Testis (tissue), 3 donors: ENCODE results near the gene LAMA3. TPM values are rescaled to one million over a fixed set of nuclear protein-coding genes. Genes with fewer than 3 reads are reported as not detected.

Source experiments
- DNase-seq: peaks from one replicate; pipeline ENCODE4 v3.0.0-alpha.2; 2019
- H3K27ac ChIP-seq, 2 donors: fragments of 200-600 bp; sonication (generic); one replicate each; pipeline ENCODE4 v1.5.1; 2019
- H3K27me3 ChIP-seq: fragments of 200-600 bp; sonication (generic); one replicate; pipeline ENCODE4 v1.5.1; 2019
- H3K36me3 ChIP-seq: fragments of 200-600 bp; sonication (generic); one replicate; pipeline ENCODE4 v1.5.1; 2017; ENCODE audit warnings: low read depth; ENCODE audit errors: missing control alignments
- H3K4me1 ChIP-seq: fragments of 200-600 bp; sonication (generic); one replicate; pipeline ENCODE4 v1.5.1; 2019
- H3K4me3 ChIP-seq, 2 donors: fragments of 200-600 bp; sonication (generic); one replicate each; pipeline ENCODE4 v1.5.1; 2017 to 2019
- H3K9me3 ChIP-seq: fragments of 200-600 bp; sonication (generic); one replicate; pipeline ENCODE4 v1.5.1; 2017
- CTCF ChIP-seq, 3 experiments: fragments of 450-650 bp in 2 of 3; fragments of 200-600 bp in 1 of 3; sonication (generic) in 1 of 3; IDR thresholded peaks; one replicate each; pipeline ENCODE4 v1.5.1; 2016 to 2019; ENCODE audit warnings: antibody characterized with exemption in 3 of 3, mild to moderate bottlenecking in 2 of 3, moderate library complexity in 1 of 3
- POLR2A ChIP-seq: fragments of 450-650 bp; IDR thresholded peaks from one replicate; pipeline ENCODE4 v1.6.1; 2017; ENCODE audit warnings: antibody characterized with exemption, mild to moderate bottlenecking, moderate library complexity
- WGBS, 2 donors: methylation state at CpG; one replicate each; pipeline ENCODE4 v1.1.5; 2018; 5-methylcytosine and 5-hydroxymethylcytosine counted together
- intact Hi-C: fragments of 100-400 bp; cut with DNase I; formaldehyde crosslinking; loops from one replicate; pipeline ENCODE4 v1.15.1; 2023; ENCODE audit warnings: low total_unique reads
- polyA plus RNA-seq: library from polyadenylated mRNA; stranded (reverse); fragments of 350-450 nt; fragmentation: Illumina TruSeq; extraction: RNeasy Lipid Tissue Mini Kit (QIAGEN cat#74804); gene quantifications from one replicate; pipeline ENCODE4 v1.2.3, GENCODE V29; 2014; ENCODE audit warnings: low read depth, low replicate concordance; ENCODE audit not compliant: insufficient read depth
- total RNA-seq, 2 donors: library from RNA; depleted of rRNA; stranded (reverse); fragments of >200 nt; gene quantifications; one replicate each; pipeline ENCODE4 v1.2.3, GENCODE V29; 2016

LAMA3 gene
- total and polyA plus RNA-seq, 3 donors from 2014 or later = 11.9 to 22.1 (median 14.1) TPM

- H3K36me3 ChIP-seq = no peaks in the 10 kb centered on the region
- no peak overlapping the region for H3K4me3 ChIP-seq
- DNase-seq = no peak
- intact Hi-C loops = no loop called here
- peaks cover 7% of the 10 kb centered on the region for H3K4me1 ChIP-seq
- H3K27ac ChIP-seq = no peak overlapping the region
- no peaks in the 10 kb centered on the region for H3K9me3 ChIP-seq
- H3K27me3 ChIP-seq = no peaks in the 10 kb centered on the region
- WGBS, 2 donors = 78 to 90% methylated on average over 2 to 6 of the region's 6 CpGs
- TF ChIP-seq CTCF (IDR thresholded peaks at IDR 0.05) (no peak), POLR2A (no peak)
These were observed 36.1 kb downstream of the LAMA3 start for GRCh38 chr18:23725351-23725750.

GRCh38 chr18:23725827-23726661 is 36.8 kb downstream of the LAMA3 start:
- peaks cover 7% of the 10 kb centered on the region for H3K4me1 ChIP-seq
- intact Hi-C loops = no loop called here
- H3K27ac ChIP-seq = no peak overlapping the region
- 87 to 93% methylated on average over 6 to 7 of the region's 7 CpGs for WGBS, 2 donors
- no peak overlapping the region for H3K4me3 ChIP-seq
- DNase-seq = no peak
- TF ChIP-seq POLR2A = no peak
- TF ChIP-seq CTCF (IDR thresholded peaks at IDR 0.05) = no peak
- no peaks in the 10 kb centered on the region for H3K9me3 ChIP-seq
- H3K27me3 ChIP-seq = no peaks in the 10 kb centered on the region
- H3K36me3 ChIP-seq = no peaks in the 10 kb centered on the region

GRCh38 chr18:23727707-23728493 is 38.6 kb downstream of the LAMA3 start:
- DNase-seq = no peak
- H3K36me3 ChIP-seq = no peaks in the 10 kb centered on the region

GRCh38 chr18:23730857-23731256 is 41.6 kb downstream of the LAMA3 start:
- TF ChIP-seq CTCF (IDR thresholded peaks at IDR 0.05) (no peak), POLR2A (no peak)
- H3K9me3 ChIP-seq = no peaks in the 10 kb centered on the region
- no peaks in the 10 kb centered on the region for H3K27me3 ChIP-seq
- H3K4me3 ChIP-seq = no peak overlapping the region
- no peaks in the 10 kb centered on the region for H3K4me1 ChIP-seq
- no peak overlapping the region for H3K27ac ChIP-seq
- WGBS, 2 donors = 74 to 87% methylated on average over 2 of the region's 2 CpGs
- H3K36me3 ChIP-seq = no peaks in the 10 kb centered on the region
- DNase-seq = no peak
- intact Hi-C loops = no loop called here

More at GRCh38 chr18:23727707-23728493, 38.6 kb downstream of the LAMA3 start:
- WGBS, 2 donors = 86 to 97% methylated on average over 6 of the region's 6 CpGs
- Histone ChIP-seq H3K4me1 (no peaks in the 10 kb centered on the region), H3K27ac (no peak overlapping the region), H3K9me3 (no peaks in the 10 kb centered on the region), H3K27me3 (no peaks in the 10 kb centered on the region), H3K4me3 (no peak overlapping the region)
- intact Hi-C loops = no loop called here
- TF ChIP-seq POLR2A = no peak
- no peak for TF ChIP-seq CTCF (IDR thresholded peaks at IDR 0.05)
